Stomach (tissue), 4 donors: ENCODE results near the gene COL5A3.

ENCODE experiments used
- CTCF ChIP-seq, 7 experiments: fragments of 450-650 bp in 4 of 7; fragments of 200-600 bp in 3 of 7; sonication (generic) in 3 of 7; IDR thresholded peaks; one replicate each; pipeline ENCODE4 v1.5.1; 2016 to 2019; ENCODE audit warnings: antibody characterized with exemption in 7 of 7, control low read depth in 2 of 7, mild to moderate bottlenecking in 1 of 7
- EP300 ChIP-seq: sonication (generic); formaldehyde crosslinking; IDR thresholded peaks from one replicate; pipeline ENCODE4 v1.6.1; 2017; ENCODE audit warnings: antibody characterized with exemption
- POLR2A ChIP-seq, 4 donors: fragments of 450-650 bp; IDR thresholded peaks; one replicate each; pipeline ENCODE4 v1.6.1; 2016; ENCODE audit warnings: antibody characterized with exemption in 4 of 4, control low read depth in 2 of 4, mild to moderate bottlenecking in 1 of 4, moderate library complexity in 1 of 4

- TF ChIP-seq CTCF (IDR thresholded peaks at IDR 0.05), result no peak
- no peak for TF ChIP-seq POLR2A (IDR thresholded peaks at IDR 0.05)
- no peak for TF ChIP-seq EP300
Measured at GRCh38 chr19:9995084-9995483, 15.2 kb downstream of the COL5A3 start.
